ENCODE data around the gene LEO1.
"Not testable (repeated sequence)": the region's sequence is repeated elsewhere in the genome, so short reads cannot be mapped to it uniquely, and the experiment has no call there.

Gene LEO1

DNA sequence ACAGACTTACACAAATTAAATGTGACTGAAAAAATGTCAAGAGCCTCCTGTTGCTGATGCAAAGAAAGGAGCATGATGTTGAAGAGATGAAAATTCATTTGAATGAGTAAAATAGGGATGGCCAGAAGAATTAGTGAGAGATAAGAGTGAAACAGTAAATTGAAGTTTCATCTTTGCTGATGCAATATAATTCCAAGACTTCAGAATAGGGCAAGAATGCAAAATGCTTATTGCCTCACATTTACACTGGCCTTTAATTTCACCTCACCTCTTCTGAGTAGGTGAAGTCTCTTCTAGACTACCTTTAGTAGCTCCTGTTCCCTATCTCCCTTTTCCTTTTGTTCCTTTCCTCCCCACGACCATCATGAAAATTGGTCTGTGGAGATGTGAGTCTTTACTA lies 32.1 kb upstream of the LEO1 start:
- no peak for DNase-seq (ENCODE audit: low read depth in 2 of 2)

DNA sequence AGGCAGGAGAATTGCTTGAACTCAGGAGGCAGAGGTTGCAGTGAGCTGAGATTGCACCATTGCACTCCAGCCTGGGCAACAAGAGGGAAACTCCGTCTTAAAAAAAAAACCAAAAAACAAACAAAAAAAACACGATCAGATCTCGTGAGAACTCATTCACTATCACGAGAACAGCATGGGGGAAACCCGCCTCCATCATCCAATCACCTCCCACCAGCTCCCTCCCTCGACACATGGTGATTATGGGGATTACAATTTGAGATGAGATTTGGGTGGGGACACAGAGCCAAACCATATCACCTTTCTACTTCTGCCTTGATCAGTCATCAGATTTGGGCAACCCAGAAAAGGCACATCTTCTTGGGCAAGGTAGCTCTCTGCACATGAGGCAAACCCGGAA lies 31.5 kb upstream of the LEO1 start:
- DNase-seq (ENCODE audit: low read depth in 2 of 2): not testable (repeated sequence)

DNA sequence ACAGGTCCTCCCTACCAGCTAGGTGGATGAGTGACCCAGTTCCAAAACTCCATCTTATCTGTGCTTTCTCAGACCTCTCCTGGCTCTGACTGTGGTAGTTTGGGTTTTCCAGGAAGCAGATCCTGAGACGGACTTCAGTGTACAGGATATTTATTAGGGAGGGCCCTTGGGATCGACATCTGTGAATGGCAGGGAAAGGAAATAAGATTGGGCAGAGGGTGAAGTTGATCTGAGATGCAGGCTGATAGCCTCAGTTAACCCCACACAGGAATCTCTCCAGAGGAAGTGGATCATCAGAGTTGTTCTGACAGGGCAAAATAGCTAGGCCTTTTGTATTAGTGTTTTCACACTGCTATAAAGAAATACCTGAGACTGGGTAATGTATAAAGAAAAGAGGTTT lies 30.8 kb upstream of the LEO1 start:
- DNase-seq (ENCODE audit: low read depth in 2 of 2): no peak

DNA sequence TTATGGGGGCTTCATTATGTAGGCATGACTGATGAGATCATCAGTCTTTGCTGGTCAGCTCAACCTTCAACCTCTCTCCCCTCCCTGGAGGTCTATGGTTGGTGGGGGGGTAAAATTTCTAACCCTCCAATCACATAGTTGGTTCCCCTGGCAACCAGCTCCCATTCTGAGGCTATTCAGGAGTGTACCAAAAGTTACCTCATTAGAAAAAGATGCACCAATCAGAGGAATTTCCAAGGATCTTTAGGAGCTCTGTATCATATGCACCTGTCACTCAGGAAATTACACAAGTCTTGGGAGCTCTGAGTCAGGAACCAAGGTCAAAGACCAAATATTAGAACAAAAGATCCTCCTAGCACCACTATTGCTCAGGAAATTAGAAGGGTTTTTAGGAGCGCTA lies 21.4 kb upstream of the LEO1 start:
- DNase-seq (ENCODE audit: low read depth in 2 of 2): no peak

DNA sequence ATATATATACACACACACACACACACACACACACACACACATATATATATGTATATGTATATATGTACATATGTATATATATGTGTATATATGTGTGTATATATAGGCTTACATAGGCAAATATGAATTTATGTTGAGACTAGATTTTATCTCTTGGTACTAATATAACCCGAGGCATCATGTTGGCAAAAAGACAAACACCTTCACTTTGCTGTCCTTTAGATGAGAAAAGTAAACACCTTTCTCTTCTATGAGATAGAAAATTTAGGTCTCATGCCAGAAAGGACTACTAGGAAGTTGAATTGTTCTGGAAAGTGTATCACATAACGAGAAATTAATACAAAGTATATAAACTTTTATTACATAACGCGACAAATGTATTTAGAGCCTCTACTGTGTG lies 19.6 kb upstream of the LEO1 start:
- DNase-seq (ENCODE audit: low read depth in 2 of 2): no peak

DNA sequence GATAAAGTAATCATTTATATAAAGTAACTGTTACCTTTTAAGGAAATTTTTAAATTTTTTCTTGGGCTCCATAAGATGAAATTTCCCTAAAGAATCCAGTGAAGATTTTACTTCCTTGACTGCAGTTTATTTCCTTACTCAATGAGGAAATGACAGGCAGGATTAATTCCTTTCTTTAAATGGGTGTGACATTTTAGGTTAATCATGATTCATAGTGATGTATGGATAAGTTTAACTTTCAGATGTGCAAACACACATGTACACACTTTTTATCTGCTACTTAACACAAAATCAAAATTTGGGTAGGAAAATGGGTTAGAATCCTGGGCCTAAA lies 11.2 kb upstream of the LEO1 start:
- DNase-seq (ENCODE audit: low read depth in 2 of 2): no peak

DNA sequence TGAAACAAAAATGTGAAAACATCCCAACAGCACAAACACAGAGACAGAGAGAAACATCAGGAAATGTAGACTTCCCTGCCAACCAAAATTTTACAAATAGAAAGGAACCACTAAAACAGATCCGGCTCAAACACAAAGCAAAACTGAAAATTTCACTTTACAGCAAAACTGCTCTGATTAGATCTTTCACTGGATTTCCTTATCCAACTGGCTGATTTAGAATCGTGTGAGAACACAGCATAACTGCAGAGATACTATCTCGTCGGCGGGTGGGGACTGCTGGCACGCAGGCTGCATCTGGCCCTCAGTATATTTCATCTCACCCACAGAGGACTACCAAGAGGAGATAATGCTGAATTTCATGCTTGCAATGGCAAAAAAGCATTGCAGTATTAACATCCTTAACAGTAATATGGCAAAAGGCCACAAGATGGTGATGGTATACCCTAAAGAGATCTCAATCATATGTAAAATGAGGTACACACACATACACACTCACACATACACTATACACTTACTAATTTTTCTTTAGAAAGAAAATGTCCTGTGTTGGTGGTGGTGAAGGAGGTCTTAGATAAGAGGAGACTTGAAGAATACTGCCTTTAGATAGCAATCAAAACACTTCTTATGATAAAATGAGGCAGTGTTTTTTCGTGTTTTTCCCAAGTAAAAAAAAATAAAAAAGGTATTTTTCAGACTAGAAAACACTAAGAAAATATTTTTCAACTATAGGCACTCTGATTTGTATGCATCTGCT lies 10.6 kb upstream of the LEO1 start:
- DNase-seq (ENCODE audit: low read depth in 2 of 2): peak in 1 of 2 donors; percentile 11

DNA sequence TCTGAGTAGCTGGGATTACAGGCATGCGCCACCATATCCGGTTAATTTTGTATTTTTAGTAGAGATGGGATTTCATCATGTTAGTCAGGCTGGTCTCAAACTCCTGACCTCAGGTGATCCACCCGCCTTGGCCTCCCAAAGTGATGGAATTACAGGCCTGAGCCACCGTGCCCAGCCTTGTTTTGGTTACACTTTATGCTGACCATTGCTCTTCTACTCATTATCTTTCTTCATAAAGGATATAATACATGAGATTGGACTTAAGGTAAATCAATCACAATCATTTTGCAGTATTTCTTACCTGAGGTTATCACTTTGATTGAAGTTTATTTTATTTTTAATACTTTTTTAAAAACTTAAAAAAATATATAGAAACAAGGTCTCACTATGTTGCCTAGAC lies 2.2 kb upstream of the LEO1 start:
- no peak for DNase-seq (ENCODE audit: low read depth in 2 of 2)

DNA sequence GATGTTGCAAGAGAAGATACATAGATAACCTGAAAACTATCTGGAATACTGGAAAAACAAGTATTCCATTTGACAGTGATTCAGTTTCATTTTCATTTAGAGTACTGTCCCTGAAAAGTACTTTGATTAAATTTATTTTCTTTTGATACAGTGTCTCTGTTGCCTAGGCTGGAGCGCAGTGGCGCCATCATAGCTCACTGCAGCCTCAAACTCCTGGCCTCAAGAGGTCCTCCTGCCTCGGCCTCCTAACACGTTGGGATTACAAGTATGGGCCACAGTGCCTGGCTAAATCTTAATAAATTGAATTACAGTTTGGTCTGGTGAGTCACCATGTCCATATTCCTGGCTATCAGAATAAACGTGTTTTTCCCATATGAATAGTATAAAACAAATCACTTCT lies 1.6 kb upstream of the LEO1 start:
- DNase-seq (ENCODE audit: low read depth in 2 of 2): no peak

DNA sequence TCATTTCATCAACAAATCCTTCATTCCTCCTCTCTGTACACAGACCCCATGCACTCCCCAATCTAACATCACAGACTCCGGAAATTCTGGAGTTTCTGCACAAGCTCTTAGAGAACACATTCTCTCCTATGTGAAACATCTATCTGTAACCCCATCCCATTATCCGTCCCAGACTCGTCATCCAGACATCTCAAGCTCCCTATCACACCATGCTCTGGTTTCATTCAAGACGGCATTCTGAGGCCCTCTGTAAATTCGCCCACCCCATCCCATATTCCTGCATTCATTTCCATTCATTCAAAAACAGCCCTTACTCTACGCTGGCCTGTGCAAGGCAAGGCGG lies 575 bp downstream of the LEO1 start:
- no peak for DNase-seq (ENCODE audit: low read depth in 2 of 2)

DNA sequence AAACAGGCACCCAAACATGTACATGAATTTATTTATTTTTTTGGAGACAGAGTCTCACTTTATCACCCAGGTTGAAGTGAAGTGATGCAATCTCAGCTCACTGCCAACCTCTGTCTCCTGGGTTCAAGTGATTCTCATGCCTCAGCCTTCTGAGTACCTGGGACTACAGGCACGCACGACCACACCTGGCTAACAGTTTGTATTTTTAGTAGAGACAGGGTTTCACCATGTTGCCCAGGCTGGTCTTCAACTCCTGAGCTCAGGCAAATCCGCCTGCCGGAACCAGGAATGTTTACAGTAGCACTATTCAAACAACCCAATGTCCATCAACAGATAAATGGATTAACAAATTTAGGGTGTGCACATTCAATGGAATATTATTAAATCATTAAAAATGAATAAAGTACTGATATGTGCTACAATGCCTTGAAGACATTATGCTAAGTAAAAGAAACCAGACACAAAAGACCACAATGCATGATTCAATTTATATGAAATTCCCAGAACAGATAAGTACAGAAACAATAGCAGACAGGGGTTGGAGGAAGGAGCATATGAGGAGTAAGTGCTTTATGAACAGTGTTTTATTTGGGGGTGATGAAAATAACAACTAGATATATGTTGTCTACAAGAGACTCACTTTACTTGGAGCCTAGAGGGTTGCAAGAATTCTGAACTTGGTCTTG lies 1.3 kb downstream of the LEO1 start:
- DNase-seq (ENCODE audit: low read depth in 2 of 2): no peak

DNA sequence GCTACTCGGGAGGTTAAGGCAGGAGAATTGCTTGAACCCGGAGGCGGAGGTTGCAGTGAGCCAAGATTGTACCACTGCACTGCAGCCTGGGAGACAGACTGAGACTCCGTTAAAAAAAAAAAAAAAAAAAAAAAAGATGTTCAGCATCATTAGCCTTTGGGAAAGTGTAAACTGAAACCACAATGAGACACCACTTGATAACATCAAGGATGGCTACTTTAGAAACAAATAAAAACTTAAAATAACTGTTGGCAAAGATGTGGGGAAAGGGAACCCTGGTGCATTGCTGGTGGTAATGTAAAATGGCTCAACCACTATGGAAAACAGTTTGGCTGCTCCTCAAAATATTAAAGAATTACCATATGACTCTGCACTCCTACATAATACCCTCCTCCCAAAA lies 1.9 kb downstream of the LEO1 start:
- DNase-seq (ENCODE audit: low read depth in 2 of 2): no peak

DNA sequence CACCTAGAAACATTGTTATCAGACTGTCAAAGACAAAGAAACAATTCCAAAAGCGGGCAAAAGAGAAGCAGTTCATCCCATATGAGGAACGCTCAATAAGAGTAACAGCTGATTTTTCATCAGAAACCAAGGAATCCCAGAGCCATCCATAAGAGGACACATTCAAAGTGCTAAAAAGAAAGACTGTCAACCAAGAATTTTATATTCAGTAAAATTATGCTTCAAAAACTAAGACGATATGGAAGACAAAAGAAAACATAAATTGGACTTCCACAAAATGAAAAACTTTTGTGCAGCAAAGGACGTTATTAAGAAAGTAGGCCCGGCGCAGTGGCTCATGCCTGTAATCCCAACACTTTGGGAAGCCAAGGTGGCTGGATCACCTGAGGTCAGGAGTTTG lies 4.0 kb downstream of the LEO1 start:
- DNase-seq (ENCODE audit: low read depth in 2 of 2): no peak

DNA sequence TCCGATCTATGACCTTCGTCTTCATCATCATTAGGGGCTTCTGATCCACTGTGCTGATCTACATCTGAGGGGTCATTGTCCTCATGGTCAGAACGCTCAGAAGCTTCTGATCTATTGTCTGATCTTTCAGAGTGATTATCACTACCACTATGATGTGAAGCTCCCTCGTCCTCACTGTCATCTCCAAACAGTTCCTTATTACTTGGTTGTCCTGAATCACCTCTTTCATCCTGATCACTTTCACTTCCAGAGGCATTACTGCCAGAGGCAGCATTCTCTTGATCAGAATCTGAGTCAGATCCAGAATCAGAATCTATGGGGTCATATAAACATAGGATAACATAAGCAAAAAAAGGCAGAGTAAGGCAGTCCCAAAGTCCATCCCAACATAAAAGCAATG lies 5.4 kb downstream of the LEO1 start:
- DNase-seq (ENCODE audit: low read depth in 2 of 2): no peak

DNA sequence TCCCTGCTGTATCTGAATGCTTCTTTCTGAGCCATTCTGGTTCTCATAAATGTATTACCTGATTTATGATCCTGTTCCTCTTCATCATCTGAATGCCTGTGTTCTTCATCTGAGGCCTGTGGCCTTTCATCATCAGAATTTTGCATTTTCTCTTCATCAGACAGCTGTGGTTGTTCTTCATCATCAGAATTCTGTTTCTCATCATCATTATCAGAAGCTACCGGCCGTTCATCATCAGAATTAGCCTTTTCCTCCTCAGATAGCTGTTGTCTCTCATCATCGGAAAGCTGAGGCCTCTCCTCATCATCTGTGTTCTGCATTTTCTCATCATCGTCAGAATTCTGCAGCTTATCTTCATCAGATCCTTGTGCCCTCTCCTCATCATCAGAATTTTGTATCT lies 5.9 kb downstream of the LEO1 start:
- no peak for DNase-seq (ENCODE audit: low read depth in 2 of 2)

DNA sequence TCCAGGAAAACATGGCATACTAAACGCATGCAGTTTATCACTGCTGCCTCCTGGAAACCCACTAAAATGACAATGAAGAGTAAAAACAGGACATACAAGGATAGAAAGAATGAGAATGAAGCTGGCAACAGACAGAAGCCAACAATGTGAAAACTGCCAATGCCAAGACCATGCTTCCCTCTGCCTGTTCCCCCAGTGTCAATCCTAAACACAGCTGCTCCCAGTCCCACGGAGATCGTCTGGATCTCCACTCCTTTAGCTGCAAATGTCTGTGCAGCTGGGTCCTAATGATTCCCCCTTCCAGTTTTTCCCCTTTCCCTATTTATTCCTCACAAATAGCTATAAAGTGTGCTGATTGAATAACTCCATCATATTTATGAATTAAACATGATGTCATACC lies 16.1 kb downstream of the LEO1 start:
- no peak for DNase-seq (ENCODE audit: low read depth in 2 of 2)

DNA sequence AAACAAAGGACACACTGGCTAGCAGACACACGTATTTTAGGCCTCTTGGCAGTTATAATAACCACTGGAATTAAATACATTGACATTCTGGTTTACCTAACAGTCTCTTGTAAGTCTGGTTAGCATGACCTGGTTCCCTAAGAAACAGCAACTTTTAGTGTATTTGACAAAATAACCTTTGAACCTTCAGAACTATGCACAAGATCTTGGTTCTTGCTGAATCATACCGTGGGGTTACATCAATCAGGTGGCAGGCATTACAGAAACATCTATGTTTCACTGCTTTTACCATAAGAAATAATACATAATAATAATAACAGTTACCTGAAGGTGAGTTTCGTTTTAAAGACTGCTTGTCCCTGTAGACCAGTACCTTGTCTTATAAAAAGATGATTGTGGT lies 18.8 kb downstream of the LEO1 start:
- no peak for DNase-seq (ENCODE audit: low read depth in 2 of 2)

DNA sequence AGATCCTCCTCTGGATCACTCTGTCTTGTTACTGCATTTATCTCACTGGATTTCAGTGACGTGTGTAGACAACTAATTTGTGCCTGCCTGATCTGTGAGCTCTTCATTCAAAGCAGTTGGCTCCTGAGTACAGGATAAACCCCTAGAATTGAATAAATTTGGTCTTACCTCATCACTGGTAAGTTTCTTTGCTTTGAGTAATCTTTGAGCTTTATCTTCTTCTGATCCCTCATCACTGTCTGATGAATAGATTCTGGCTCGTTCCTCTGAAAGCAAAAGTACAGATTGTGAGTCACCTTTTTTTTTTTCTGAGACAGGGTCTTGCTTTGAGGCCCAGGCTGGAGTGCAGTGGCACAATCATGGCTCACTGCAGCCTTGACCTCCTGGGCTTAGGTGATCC lies 24.5 kb downstream of the LEO1 start:
- DNase-seq (ENCODE audit: low read depth in 2 of 2): no peak

DNA sequence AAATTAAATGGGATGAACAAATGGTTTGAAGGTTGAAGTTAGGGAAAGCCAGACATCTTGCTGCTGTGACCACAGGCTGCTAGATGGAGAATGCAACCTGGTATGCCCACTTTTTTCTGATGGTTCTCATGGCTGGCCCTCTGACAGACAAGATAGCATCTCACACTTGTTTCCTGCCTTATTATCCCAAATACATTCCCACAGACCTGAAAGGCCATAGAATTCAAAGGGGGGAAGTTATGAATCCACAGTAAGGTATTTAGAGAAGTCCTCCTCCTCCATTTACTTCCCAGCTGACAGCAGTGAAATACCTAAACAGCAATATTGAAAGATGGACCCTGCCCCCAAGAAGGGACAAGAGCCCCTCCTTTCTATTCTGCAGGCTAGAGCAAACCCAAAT lies 32.4 kb downstream of the LEO1 start:
- DNase-seq (ENCODE audit: low read depth in 2 of 2): no peak

DNA sequence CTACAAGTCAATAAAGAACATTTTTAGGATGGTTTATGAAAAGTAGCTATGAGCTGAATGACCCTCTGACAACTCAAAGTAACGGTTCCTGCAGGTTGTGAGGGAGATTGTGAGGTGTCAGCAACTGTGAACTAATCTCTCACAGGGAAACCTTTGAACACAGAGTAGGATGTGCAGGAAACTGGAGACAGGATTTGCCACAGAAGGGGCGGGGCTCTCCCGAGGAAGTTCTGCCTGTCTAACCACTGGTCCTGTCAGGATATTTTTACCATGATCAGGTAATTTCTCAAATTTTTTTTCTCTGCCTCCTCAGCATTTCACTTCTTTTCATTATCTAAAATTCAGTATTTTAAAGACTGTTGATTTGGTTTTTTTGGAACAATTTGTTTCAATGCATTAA lies 33.3 kb downstream of the LEO1 start:
- no peak for DNase-seq (ENCODE audit: low read depth in 2 of 2)

DNA sequence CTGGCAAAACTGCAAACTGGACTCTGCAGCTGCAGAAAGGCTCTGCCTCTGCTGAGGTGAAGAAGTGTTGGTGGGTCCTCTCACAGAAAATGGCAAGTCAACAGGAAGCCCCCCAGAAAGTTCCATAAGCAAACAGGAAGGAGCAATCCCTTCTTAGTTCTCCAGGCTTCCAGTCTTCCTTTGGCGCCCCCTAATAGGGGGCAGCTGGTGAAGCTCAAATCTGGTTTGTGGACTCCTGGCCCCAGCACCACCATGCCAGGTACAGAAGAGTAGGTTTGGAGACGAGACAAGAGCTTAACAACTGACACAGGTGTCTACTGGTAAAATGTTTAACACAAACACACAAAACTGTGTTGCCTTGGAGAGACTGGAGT lies 35.5 kb downstream of the LEO1 start:
- DNase-seq (ENCODE audit: low read depth in 2 of 2): no peak

DNA sequence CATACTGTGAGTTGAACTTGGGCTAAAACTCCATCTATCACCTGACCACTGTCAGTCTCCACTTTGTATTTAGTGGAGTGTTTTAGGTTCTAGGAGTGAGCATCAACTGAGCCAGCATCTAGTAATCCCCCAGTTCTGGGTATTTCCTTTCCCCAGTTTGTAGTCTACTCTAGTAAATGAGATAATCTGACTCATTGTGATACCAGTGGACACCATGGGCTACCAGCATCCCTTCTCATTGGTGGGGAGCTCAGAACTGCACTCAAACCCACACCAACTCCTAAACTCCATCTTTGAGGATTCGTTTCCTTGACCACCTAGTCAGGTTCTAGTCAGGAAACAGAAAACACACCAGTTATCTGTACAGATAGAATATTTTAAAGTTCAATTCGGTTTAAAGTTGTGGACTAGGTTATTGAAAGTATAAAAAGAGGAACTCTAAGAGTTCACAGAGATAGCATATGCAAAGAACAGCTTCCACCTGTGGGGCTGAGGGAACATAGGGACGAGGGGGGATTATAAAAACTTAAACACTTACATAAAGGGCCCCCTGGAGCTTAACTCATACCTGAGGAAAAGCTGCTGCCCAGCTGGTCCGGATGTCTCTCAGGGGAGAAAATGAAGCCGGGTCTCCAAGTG lies 36.0 kb downstream of the LEO1 start:
- no peak for DNase-seq (ENCODE audit: low read depth in 2 of 2)

DNA sequence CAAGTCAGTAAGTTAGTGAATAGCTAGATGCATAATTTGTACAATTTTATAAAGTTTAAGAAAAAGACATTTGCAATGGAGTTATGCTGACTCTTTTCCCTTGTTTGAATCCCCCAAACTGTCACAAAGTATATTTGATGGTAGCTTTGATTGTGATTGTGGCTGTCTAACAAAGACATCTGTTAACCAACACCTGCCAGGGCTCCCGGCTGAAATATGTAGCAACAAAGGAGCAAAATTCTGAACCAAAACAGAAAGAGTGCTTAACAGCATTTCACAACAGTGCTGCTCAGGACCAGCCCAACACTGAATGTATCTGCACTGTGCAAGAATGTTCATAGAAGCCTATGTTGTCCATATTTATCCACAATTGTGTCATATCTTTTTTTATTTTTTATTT lies 39.4 kb downstream of the LEO1 start:
- DNase-seq (ENCODE audit: low read depth in 2 of 2): no peak

DNA sequence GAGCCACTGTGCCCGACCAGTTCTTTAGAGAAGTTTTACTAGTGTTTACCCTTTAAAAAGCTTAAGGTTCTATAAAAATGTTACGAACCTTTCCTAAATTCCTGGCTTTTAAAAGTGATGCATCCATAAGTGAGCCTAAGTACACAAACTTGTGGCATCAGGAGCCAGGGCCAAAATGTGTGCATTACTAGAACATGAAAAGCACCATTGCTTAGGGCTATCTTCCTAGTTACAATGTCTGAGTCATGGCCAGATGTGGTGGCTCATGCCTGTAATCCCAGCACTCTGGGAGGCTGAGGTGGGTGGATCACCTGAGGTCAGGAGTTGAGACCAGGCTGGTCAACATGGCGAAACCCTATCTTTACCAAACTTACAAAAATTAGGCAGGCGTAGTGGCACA lies 39.9 kb downstream of the LEO1 start:
- no peak for DNase-seq (ENCODE audit: low read depth in 2 of 2)
